Ishikawa (cell line): ENCODE data around the gene DAGLA.

Experiments used
- CEBPB ChIP-seq: IDR thresholded peaks from 2 replicates; pipeline ENCODE4 v1.6.1; 2012
- CREB1 ChIP-seq: IDR thresholded peaks from 2 replicates; pipeline ENCODE4 v1.6.1; 2012; ENCODE audit warnings: low read depth
- EGR1 ChIP-seq: IDR thresholded peaks from 2 replicates; pipeline ENCODE4 v1.6.1; 2012
- EP300 ChIP-seq: IDR thresholded peaks from 2 replicates; pipeline ENCODE4 v1.6.1; 2012; ENCODE audit warnings: borderline replicate concordance
- FOXM1 ChIP-seq: IDR thresholded peaks from 2 replicates; pipeline ENCODE4 v1.6.1; 2012; ENCODE audit warnings: low read depth, borderline replicate concordance
- MAX ChIP-seq: IDR thresholded peaks from 2 replicates; pipeline ENCODE4 v1.6.1; 2012
- NFIC ChIP-seq: IDR thresholded peaks from 2 replicates; pipeline ENCODE4 v1.6.1; 2012
- RAD21 ChIP-seq: IDR thresholded peaks from 2 replicates; pipeline ENCODE4 v1.6.1; 2012; ENCODE audit warnings: low read depth
- REST ChIP-seq: IDR thresholded peaks from 2 replicates; pipeline ENCODE4 v1.6.1; 2012; ENCODE audit warnings: low read depth, mild to moderate bottlenecking
- TAF1 ChIP-seq: IDR thresholded peaks from 2 replicates; pipeline ENCODE4 v1.6.1; 2012; ENCODE audit warnings: low read depth, mild to moderate bottlenecking
- TCF12 ChIP-seq: IDR thresholded peaks from 2 replicates; pipeline ENCODE4 v1.6.1; 2012; ENCODE audit warnings: low read depth
- TEAD4 ChIP-seq: IDR thresholded peaks from 2 replicates; pipeline ENCODE4 v1.6.1; 2012
- USF1 ChIP-seq: IDR thresholded peaks from 2 replicates; pipeline ENCODE4 v1.6.1; 2012
- YY1 ChIP-seq: IDR thresholded peaks from 2 replicates; pipeline ENCODE4 v1.6.1; 2012; ENCODE audit warnings: low read depth
- ZBTB7A ChIP-seq: IDR thresholded peaks from 2 replicates; pipeline ENCODE4 v1.6.1; 2012; ENCODE audit warnings: low read depth

Gene DAGLA

GRCh38 chr11:61718046-61718531, 37.9 kb downstream of the DAGLA start:
- TF ChIP-seq FOXM1 (no peak), RAD21 (no peak), ZBTB7A (no peak), CEBPB (no peak), CREB1 (no peak), NFIC (no peak), TEAD4 (no peak)

GRCh38 chr11:61718621-61719302, 38.6 kb downstream of the DAGLA start:
- TF ChIP-seq MAX (no peak), ZBTB7A (no peak), CREB1 (no peak), TEAD4 (no peak), TCF12 (no peak), NFIC (no peak), TAF1 (no peak), YY1 (no peak), EGR1 (no peak), USF1 (no peak), CEBPB (no peak), EP300 (no peak), FOXM1 (no peak), REST (no peak), RAD21 (no peak)

- TF ChIP-seq USF1: no peak
- no peak for TF ChIP-seq YY1
- no peak for TF ChIP-seq CREB1
- TF ChIP-seq CEBPB: no peak
- TF ChIP-seq REST: no peak
- TF ChIP-seq RAD21: no peak
- no peak for TF ChIP-seq ZBTB7A
- no peak for TF ChIP-seq MAX
- TF ChIP-seq TAF1: no peak
- TF ChIP-seq NFIC: no peak
- TF ChIP-seq FOXM1: no peak
- TF ChIP-seq TEAD4: no peak
- no peak for TF ChIP-seq TCF12
- no peak for TF ChIP-seq EGR1
- TF ChIP-seq EP300: no peak
These were observed 39.8 kb downstream of the DAGLA start for GRCh38 chr11:61719978-61720377.

GRCh38 chr11:61720597-61720996, 40.4 kb downstream of the DAGLA start:
- TF ChIP-seq CEBPB: no peak
- no peak for TF ChIP-seq RAD21
- TF ChIP-seq TEAD4: no peak
- TF ChIP-seq YY1: no peak
- no peak for TF ChIP-seq TAF1
- TF ChIP-seq EGR1: no peak
- TF ChIP-seq MAX: no peak
- no peak for TF ChIP-seq EP300
- TF ChIP-seq TCF12: no peak
- TF ChIP-seq USF1: no peak
- TF ChIP-seq CREB1: no peak
- no peak for TF ChIP-seq REST
- no peak for TF ChIP-seq FOXM1
- TF ChIP-seq NFIC: no peak
- TF ChIP-seq ZBTB7A: no peak
